HUES48 (cell line): ENCODE results near the gene TFAP2C.

Source experiments
- H3K27ac ChIP-seq: one replicate; pipeline ENCODE4 v1.7.0; 2013; ENCODE audit warnings: low read depth, low read length, inconsistent platforms
- H3K27me3 ChIP-seq: 2 replicates; pipeline ENCODE4 v1.6.1; 2013; ENCODE audit warnings: mild to moderate bottlenecking, low read length; ENCODE audit not compliant: control insufficient read depth, insufficient read depth
- H3K36me3 ChIP-seq: 2 replicates; pipeline ENCODE4 v1.6.1; 2013; ENCODE audit warnings: low read length; ENCODE audit not compliant: control insufficient read depth, insufficient read depth
- H3K4me1 ChIP-seq: 2 replicates; pipeline ENCODE4 v1.6.1; 2013; ENCODE audit warnings: mild to moderate bottlenecking, low read length; ENCODE audit not compliant: control insufficient read depth, insufficient read depth
- H3K4me3 ChIP-seq: 2 replicates; pipeline ENCODE4 v1.5.1; 2013; ENCODE audit warnings: mild to moderate bottlenecking, low read depth, low read length
- H3K9ac ChIP-seq: 2 replicates; pipeline ENCODE4 v1.6.1; 2013; ENCODE audit warnings: mild to moderate bottlenecking, low read depth, low read length, moderate library complexity
- H3K9me3 ChIP-seq: 2 replicates; pipeline ENCODE4 v1.6.1; 2013; ENCODE audit warnings: low read length; ENCODE audit not compliant: control insufficient read depth, insufficient read depth

The TFAP2C gene

DNA sequence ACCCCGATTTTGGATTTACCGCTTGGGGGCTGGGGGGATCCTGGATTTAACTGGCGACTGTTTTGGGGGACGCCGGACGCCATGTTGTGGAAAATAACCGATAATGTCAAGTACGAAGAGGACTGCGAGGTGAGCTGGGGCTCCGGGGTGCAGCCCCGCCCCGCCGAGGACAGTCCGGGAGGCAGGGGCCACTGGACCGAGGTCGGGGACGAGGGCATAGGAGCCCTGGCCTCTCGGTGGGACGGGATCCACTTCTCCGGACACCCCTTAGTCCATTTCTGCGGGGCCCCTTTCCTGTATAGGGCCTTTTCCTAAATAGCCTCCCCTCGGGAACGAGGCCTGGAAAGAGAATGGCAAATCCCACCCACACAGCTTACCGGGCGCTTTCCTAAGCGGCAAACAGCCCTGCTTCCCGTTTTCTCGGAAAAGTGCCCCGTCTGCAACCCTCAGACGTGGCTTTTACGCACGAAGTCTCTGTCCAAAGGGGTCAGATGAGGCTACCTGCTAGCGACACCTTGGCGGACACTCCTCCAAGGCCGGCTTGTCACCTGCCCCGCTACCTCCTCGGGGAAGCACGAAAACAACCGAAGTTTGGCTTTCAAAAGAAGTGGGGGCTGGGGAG, 469 bp downstream of the TFAP2C start:
- Histone ChIP-seq H3K27ac (peak overlapping the region; percentile 61), H3K9me3 (no peaks in the 10 kb centered on the region), H3K4me3 (peak overlapping the region; percentile 78), H3K36me3 (peaks cover 16% of the 10 kb centered on the region), H3K4me1 (peaks cover 54% of the 10 kb centered on the region), H3K27me3 (peaks cover 63% of the 10 kb centered on the region), H3K9ac (peak overlapping the region; percentile 78)

DNA sequence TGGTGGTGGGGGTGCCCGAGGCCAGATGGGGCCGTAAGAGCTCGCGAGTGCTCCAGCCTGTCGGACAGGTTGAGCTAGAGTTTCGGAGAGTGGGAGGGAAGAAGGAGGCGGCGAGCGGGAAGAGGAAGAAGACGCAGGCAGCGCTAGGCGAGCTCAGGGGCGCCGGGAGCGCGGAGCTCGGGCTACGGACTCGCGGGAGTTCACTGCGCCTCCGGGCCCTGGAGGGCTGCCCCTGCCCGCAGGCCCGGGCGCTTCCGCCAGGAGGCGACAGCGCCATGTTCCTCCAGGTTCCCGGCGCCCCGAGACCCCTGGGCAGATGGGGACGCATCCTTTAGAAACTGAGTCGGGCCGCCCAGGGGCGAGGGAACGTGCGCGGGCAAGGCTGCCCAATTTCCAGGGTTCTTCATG, 984 bp downstream of the TFAP2C start:
- H3K4me1 ChIP-seq, result peaks cover 58% of the 10 kb centered on the region
- peaks cover 58% of the 10 kb centered on the region for H3K27me3 ChIP-seq
- peak overlapping the region; percentile 61 for H3K27ac ChIP-seq
- peak overlapping the region; percentile 78 for H3K9ac ChIP-seq
- peaks cover 20% of the 10 kb centered on the region for H3K36me3 ChIP-seq
- no peaks in the 10 kb centered on the region for H3K9me3 ChIP-seq
- peak overlapping the region; percentile 78 for H3K4me3 ChIP-seq

DNA sequence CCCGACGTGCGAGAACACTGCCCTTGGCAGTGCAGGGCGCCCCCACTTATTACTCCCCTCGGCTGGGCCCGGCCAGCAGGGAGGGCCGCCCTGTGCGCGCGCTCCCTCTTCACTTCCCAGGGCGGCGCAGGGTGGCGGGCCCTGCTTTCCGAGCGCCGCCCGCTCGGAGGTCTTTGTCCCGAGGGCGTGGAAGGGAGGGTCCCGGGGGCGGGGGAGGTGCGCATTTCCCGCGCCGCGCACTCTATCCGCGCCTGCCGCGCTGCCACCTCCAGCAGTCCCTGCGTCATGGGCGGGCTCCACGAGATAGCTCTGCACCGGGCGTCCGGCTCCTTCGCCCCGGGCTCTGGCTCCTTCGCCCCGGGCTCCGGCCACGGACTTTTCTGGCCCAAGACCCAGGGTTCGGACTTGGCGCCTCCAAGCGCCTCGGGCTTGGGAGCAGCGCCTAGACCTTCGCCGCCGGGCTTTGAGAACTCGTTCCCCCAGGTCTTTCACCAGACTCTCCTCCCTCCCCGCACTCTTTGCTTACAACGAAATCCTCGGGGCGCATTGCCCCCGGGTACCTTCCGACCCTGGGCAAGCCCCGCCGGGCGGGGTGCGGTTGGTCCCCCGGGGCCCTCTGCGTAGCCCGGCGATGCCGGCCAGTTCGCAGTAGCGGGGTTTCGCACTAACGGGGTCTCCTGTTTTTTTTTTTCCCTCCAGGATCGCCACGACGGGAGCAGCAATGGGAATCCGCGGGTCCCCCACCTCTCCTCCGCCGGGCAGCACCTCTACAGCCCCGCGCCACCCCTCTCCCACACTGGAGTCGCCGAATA, 1.6 kb downstream of the TFAP2C start:
- Histone ChIP-seq H3K4me3 (peak overlapping the region; percentile 78), H3K27ac (peak overlapping the region; percentile 28), H3K36me3 (peaks cover 24% of the 10 kb centered on the region), H3K9me3 (no peaks in the 10 kb centered on the region), H3K9ac (peak overlapping the region; percentile 78), H3K4me1 (peaks cover 60% of the 10 kb centered on the region), H3K27me3 (peaks cover 51% of the 10 kb centered on the region)

DNA sequence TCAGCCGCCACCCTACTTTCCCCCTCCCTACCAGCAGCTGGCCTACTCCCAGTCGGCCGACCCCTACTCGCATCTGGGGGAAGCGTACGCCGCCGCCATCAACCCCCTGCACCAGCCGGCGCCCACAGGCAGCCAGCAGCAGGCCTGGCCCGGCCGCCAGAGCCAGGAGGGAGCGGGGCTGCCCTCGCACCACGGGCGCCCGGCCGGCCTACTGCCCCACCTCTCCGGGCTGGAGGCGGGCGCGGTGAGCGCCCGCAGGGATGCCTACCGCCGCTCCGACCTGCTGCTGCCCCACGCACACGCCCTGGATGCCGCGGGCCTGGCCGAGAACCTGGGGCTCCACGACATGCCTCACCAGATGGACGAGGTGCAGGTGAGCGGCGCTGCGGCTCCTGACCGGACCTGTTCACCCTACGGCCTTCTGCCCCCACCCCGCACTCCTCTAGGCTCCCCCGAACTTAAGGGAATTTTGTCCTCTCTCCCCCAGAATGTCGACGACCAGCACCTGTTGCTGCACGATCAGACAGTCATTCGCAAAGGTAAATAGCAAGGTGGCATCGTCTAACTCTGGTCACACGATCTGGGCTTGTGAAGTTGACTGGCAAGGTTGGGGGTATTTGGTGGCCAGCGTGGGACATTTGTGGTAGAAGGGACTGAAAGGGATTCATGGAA, 2.3 kb downstream of the TFAP2C start:
- Histone ChIP-seq H3K36me3 (peaks cover 29% of the 10 kb centered on the region), H3K9me3 (no peaks in the 10 kb centered on the region), H3K9ac (0 out of 2 replicates have a peak overlapping the region, but pooled peaks have one; percentile 78), H3K4me3 (peak overlapping the region; percentile 78), H3K27me3 (peaks cover 44% of the 10 kb centered on the region), H3K27ac (no peak overlapping the region), H3K4me1 (peaks cover 63% of the 10 kb centered on the region)

DNA sequence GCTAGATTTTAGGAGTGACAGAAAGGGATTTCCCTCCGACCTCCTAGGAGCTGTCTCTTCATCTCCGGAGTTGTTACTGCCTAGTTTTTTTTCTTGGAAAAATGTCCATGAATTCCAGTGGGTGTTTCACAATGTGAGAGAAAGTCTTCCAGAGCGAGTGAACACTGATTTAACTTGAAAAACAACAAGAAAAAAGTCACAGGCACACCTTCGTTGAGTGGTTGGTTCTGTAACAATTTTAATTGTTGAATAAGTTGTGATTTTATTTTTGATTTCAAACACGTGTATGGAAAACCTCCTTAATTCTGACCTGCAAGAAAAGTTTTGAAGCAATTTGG, 2.9 kb downstream of the TFAP2C start:
- no peak overlapping the region for H3K9ac ChIP-seq
- peak overlapping the region; percentile 78 for H3K4me3 ChIP-seq
- H3K4me1 ChIP-seq, result peaks cover 64% of the 10 kb centered on the region
- H3K9me3 ChIP-seq, result no peaks in the 10 kb centered on the region
- peaks cover 30% of the 10 kb centered on the region for H3K36me3 ChIP-seq
- H3K27ac ChIP-seq, result no peak overlapping the region
- H3K27me3 ChIP-seq, result peaks cover 39% of the 10 kb centered on the region

DNA sequence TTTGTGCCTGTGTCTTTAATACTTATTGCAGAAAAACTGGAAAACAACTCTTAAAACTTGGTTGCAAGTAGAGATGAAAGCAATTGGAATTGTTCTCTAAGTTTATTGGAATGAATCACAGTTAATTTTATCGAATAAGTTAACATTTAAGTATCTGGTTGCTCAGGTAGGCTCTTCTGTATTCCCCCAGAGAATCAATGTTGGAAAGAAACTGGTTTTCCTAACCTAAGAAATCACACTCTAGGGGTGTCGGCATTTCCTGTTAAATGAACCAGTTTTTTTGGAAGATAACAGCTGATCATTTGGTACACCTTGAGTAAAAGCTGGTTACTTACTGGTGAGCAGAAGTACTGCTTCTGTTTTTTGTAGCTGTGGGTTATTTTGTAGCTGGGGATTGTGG, 5.2 kb downstream of the TFAP2C start:
- H3K4me3 ChIP-seq, result no peak overlapping the region
- H3K36me3 ChIP-seq, result peaks cover 54% of the 10 kb centered on the region
- peaks cover 18% of the 10 kb centered on the region for H3K27me3 ChIP-seq
- H3K9ac ChIP-seq, result no peak overlapping the region
- H3K9me3 ChIP-seq, result no peaks in the 10 kb centered on the region
- no peak overlapping the region for H3K27ac ChIP-seq
- H3K4me1 ChIP-seq, result peaks cover 56% of the 10 kb centered on the region

DNA sequence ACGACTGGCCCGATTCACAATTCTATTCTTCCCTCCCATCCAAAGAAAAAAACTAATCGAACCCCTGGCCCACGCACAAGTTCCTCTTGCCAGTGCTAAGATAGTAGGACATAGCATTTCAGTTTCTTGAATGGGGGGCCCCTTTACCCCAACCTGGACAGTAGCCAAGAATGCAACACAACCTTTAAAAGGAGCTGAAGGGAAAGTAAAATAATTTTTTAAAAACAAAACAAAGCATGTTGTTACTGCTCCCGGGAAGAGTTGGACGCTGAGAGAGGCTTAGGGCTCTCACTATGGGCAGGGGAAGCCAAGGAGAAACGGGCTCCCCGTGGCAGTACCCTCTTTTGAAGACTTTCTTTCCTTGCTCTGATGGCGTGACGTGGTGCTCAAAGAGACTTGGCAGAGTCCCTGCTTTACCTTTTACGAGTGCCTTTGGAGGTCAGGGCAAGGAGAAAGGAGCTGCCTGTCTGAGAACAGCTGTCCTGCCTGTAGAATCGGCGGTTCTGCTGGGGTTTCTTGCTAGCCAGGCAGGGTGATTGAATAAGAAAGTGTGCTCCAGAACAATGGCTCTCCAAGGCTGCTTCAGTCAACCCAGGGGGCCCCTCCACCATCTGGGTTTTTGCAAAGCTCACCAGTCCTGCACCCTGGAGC, 5.8 kb downstream of the TFAP2C start:
- peaks cover 56% of the 10 kb centered on the region for H3K4me1 ChIP-seq
- H3K27me3 ChIP-seq, result peaks cover 14% of the 10 kb centered on the region
- peaks cover 59% of the 10 kb centered on the region for H3K36me3 ChIP-seq
- H3K9me3 ChIP-seq, result no peaks in the 10 kb centered on the region
- H3K9ac ChIP-seq, result no peak overlapping the region
- H3K27ac ChIP-seq, result peak overlapping the region; percentile 8
- H3K4me3 ChIP-seq, result no peak overlapping the region

DNA sequence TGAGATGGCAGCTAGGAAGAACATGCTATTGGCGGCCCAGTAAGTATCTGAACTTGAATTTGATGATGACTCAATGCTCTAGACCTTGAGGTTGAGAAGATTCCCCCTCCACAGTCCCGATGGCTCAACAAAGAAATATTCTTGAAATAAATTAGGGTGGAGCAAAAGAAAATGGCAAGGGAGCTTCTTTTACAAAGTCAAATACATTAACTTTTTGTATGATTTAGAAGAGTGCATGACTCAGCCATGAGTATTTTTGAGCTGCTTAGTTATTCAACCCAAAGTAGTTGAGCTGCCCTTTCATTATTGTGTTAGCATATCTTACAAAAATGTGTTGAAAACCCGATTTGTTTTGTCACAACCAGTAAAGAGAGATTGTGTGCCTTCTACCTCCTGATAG, 7.6 kb downstream of the TFAP2C start:
- Histone ChIP-seq H3K36me3 (peaks cover 67% of the 10 kb centered on the region), H3K27me3 (peaks cover 6% of the 10 kb centered on the region), H3K9me3 (no peaks in the 10 kb centered on the region), H3K9ac (no peak overlapping the region), H3K27ac (peak overlapping the region; percentile 83), H3K4me1 (peaks cover 56% of the 10 kb centered on the region), H3K4me3 (0 out of 2 replicates have a peak overlapping the region, but pooled peaks have one; percentile 0)

DNA sequence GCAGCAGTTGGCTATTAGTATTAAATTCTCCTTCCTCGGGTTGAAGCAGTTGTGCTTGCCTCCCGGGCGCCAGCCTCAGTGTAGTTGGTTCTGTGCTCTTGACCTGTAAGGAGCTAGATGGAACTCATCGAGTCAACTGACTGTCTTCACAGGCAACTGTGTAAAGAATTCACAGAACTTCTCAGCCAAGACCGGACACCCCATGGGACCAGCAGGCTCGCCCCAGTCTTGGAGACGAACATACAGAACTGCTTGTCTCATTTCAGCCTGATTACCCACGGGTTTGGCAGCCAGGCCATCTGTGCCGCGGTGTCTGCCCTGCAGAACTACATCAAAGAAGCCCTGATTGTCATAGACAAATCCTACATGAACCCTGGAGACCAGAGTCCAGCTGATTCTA, 8.5 kb downstream of the TFAP2C start:
- Histone ChIP-seq H3K4me3 (no peak overlapping the region), H3K9ac (no peak overlapping the region), H3K27me3 (no peaks in the 10 kb centered on the region), H3K4me1 (peaks cover 49% of the 10 kb centered on the region), H3K36me3 (peaks cover 73% of the 10 kb centered on the region), H3K9me3 (no peaks in the 10 kb centered on the region), H3K27ac (peak overlapping the region; percentile 83)

DNA sequence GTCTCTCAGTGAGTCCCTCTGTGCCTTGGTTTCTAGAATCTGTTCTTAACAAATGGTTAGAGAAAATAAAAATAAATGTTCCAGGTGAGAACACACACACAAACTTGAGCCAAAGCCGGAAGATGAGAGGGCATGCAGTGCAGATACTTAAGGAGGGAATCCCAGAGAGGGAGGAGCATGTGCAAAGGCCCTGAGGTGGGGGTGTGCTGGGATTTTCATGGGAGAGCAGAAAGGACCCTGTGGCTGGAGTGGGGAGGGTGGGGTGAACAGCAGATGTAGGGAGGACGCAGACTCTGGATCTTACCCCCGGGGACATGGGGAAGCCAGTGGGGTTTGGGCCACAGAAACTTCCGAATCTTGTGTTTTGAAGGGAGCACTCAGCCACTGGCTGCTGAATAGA, 17.5 kb downstream of the TFAP2C start:
- no peaks in the 10 kb centered on the region for H3K27me3 ChIP-seq

More for the DNA sequence above, 17.5 kb downstream of the TFAP2C start:
- Histone ChIP-seq H3K9me3 (no peaks in the 10 kb centered on the region), H3K4me1 (no peaks in the 10 kb centered on the region), H3K36me3 (peaks cover 19% of the 10 kb centered on the region), H3K9ac (no peak overlapping the region), H3K27ac (no peak overlapping the region), H3K4me3 (no peak overlapping the region)
